Measurements from ENCODE around the gene ATOSB.

DNA sequence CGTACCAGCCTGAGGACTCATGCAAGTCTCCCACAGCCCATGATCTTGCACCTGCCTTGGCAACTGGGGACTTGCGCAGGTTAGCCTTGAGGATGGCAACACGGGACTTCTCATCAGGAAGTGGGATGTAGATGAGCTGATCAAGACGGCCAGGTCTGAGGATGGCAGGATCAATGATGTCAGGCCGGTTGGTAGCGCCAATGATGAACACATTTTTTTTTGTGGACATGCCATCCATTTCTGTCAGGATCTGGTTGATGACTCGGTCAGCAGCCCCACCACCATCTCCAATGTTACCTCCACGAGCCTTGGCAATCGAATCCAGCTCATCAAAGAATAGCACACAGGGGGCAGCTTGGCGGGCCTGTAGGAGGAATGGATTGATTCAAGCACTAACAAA, 56.2 kb downstream of the ATOSB start:
- TF ChIP-seq REST (IDR thresholded peaks at IDR 0.05; ENCODE audit: low read depth) = no peak
- TF ChIP-seq TCF12 (IDR thresholded peaks at IDR 0.05; ENCODE audit: low read depth) = no peak
- no peak for TF ChIP-seq TEAD4 (IDR thresholded peaks at IDR 0.05)
- no peak for TF ChIP-seq NFIC (IDR thresholded peaks at IDR 0.05)
- TF ChIP-seq, protein P1, sequence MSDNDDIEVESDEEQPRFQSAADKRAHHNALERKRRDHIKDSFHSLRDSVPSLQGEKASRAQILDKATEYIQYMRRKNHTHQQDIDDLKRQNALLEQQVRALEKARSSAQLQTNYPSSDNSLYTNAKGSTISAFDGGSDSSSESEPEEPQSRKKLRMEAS (IDR thresholded peaks at IDR 0.05) = no peak
- TF ChIP-seq FOXM1 (IDR thresholded peaks at IDR 0.05; ENCODE audit: borderline replicate concordance, low read depth) = no peak
- TF ChIP-seq YY1 (IDR thresholded peaks at IDR 0.05; ENCODE audit: low read depth) = no peak
- TF ChIP-seq EP300 (IDR thresholded peaks at IDR 0.05; ENCODE audit: borderline replicate concordance) = no peak
- no peak for TF ChIP-seq USF1 (IDR thresholded peaks at IDR 0.05)
- no peak for TF ChIP-seq CREB1 (IDR thresholded peaks at IDR 0.05; ENCODE audit: low read depth)
- no peak for TF ChIP-seq TAF1 (IDR thresholded peaks at IDR 0.05; ENCODE audit: low read depth)
- TF ChIP-seq CEBPB (IDR thresholded peaks at IDR 0.05) = no peak
- TF ChIP-seq EGR1 (IDR thresholded peaks at IDR 0.05) = no peak
- TF ChIP-seq RAD21 (IDR thresholded peaks at IDR 0.05; ENCODE audit: low read depth) = no peak

All from Ishikawa (cell line).